Fibroblast of skin of right biceps (primary cell): ENCODE data around the gene GRHL3.
A peak's percentile ranks its signal among the peaks of the same experiment; 100 is the strongest.

Experiments
- DNase-seq: peaks from one replicate; pipeline ENCODE4 v3.0.0-alpha.2; 2013

The GRHL3 gene

GRCh38 chr1:24379733-24380315 lies 60.7 kb downstream of the GRHL3 start:
- DNase-seq, result no peak

GRCh38 chr1:24380508-24380907 lies 61.4 kb downstream of the GRHL3 start:
- no peak for DNase-seq

GRCh38 chr1:24381256-24381655 lies 62.1 kb downstream of the GRHL3 start:
- no peak for DNase-seq

- no peak for DNase-seq
Observed at GRCh38 chr1:24382165-24382577, 63.0 kb downstream of the GRHL3 start.

GRCh38 chr1:24383381-24383940 lies 64.3 kb downstream of the GRHL3 start:
- no peak for DNase-seq

GRCh38 chr1:24384251-24385090 lies 65.3 kb downstream of the GRHL3 start:
- peak; percentile 52 for DNase-seq

- DNase-seq, result peak; percentile 75
Observed at GRCh38 chr1:24385160-24385940, 66.2 kb downstream of the GRHL3 start.

- no peak for DNase-seq
Observed at GRCh38 chr1:24386241-24386640, 67.1 kb downstream of the GRHL3 start.

- DNase-seq, result no peak
Observed at GRCh38 chr1:24386931-24387330, 67.8 kb downstream of the GRHL3 start.

GRCh38 chr1:24387636-24388175 lies 68.5 kb downstream of the GRHL3 start:
- DNase-seq, result no peak

- peak; percentile 51 for DNase-seq
Observed at GRCh38 chr1:24388331-24388885, 69.3 kb downstream of the GRHL3 start.

- no peak for DNase-seq
Observed at GRCh38 chr1:24389231-24389678, 70.1 kb downstream of the GRHL3 start.

- DNase-seq, result peak; percentile 79
Observed at GRCh38 chr1:24390924-24391782, 72.0 kb downstream of the GRHL3 start.

GRCh38 chr1:24391882-24392603 lies 72.9 kb downstream of the GRHL3 start:
- peak; percentile 54 for DNase-seq

- DNase-seq, result no peak
Observed at GRCh38 chr1:24392604-24392946, 73.4 kb downstream of the GRHL3 start.

GRCh38 chr1:24392982-24393650 lies 74.0 kb downstream of the GRHL3 start:
- no peak for DNase-seq

GRCh38 chr1:24393892-24394291 lies 74.7 kb downstream of the GRHL3 start:
- peak; percentile 86 for DNase-seq

- DNase-seq, result no peak
Observed at GRCh38 chr1:24400065-24400464, 80.9 kb downstream of the GRHL3 start.

- DNase-seq, result no peak
Observed at GRCh38 chr1:24403806-24404205, 84.6 kb downstream of the GRHL3 start.
